Measurements from ENCODE around the gene IL17B. TPM values are rescaled to one million over a fixed set of nuclear protein-coding genes. Genes with fewer than 3 reads are reported as not detected.

The IL17B gene
- total and polyA plus RNA-seq, 9 of the 15 experiments (the other 6 are each of a cell fraction or from before 2014, with no cell fraction given), result 0.28 to 2.6 (median 0.53) TPM; not detected in 2

DNA sequence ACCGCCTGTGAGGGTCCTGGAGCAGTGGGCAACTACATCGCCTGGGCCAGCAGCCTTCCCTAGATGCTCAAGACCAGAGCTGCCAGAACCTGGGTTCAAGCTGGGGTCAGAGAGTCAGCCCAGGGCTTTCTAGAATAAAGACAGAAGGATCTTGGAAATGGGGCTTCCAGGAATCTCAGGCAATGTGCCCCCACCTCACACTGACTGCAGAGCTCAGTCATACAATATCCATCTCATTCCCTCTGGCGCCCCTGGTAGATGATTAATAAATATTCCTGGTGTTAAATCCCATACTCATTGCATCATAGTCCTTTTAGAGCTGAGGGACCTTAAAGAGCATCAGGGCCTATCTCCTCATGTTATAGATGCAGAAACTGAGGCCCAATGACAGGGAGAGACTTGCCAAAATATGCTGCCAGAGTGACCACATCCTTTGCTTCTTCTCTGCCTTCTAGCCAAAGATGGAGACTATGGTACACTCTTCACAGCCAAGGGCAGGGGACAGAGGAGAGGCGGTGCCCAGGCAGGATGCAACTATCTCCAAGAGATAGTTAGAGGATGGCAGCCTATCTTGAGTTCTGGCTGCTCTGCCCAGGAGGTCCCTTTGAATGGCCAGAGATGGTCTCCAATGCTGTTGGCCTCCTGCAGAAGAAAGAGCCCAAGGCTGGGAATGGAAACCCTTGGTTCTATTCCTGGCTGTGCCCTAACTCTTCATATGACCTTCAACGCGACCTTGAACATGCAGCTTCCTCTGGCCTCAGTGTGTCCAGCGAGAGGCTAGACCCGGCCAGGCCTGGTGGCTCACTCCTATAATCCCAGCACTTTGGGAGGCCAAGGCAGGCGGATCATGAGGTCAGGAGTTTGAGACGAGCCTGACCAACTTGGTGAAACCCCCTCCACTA lies 36.2 kb upstream of the IL17B start:
- POLR2A ChIA-PET, result interaction anchor here (0.6 to 2.2 kb wide), 4 partner anchors 8 to 33 kb away, joined by 3 to 7 read pairs (median 3); no protein-coding TSS in a partner anchor
- no peak overlapping the region for H3K9ac ChIP-seq (ENCODE audit: insufficient read depth in 1 of 2, low read depth in 2 of 2, low read length in 2 of 2)
- no peak overlapping the region for H3K4me2 ChIP-seq (ENCODE audit: insufficient read depth, low read length)
- no peaks in the 10 kb centered on the region for H3K36me3 ChIP-seq (ENCODE audit: control insufficient read depth, insufficient read depth, low read length)
- in situ Hi-C loops (cut with MboI), result no loop called here
- no peaks in the 10 kb centered on the region for H4K20me1 ChIP-seq (replicated peaks; ENCODE audit: control insufficient read depth, insufficient read depth, low read length)
- H3K9me3 ChIP-seq (replicated peaks; ENCODE audit: control insufficient read depth, insufficient read depth, low read depth, low read length), result no peaks in the 10 kb centered on the region
- FAIRE-seq (no peak), ATAC-seq (no peak), DNase-seq (ENCODE audit: extremely low read depth in 1 of 4, low spot score in 3 of 4) (no peak)
- no peak overlapping the region for H2AFZ ChIP-seq (ENCODE audit: low read depth, low read length)
- peaks cover 3 to 4% of the 10 kb centered on the region in 2 experiments; a peak in 4 of 5 replicates for H3K4me1 ChIP-seq (replicated peaks in 1 of 2; ENCODE audit: control insufficient read depth in 2 of 2, insufficient read depth in 2 of 2, low read length in 2 of 2)
- no peak overlapping the region for H3K4me3 ChIP-seq
- no peaks in the 10 kb centered on the region for H3K79me2 ChIP-seq (ENCODE audit: control insufficient read depth, insufficient read depth, low read length)
- intact Hi-C loops (cut with micrococcal nuclease), result no loop called here
- no TSS peak for BruUV-seq (replicated peaks)
- H3K9me1 ChIP-seq (ENCODE audit: control insufficient read depth, insufficient read depth, low read length), result no peaks in the 10 kb centered on the region
- 32% methylated on average over 10 of the region's 10 CpGs for whole genome bisulfite sequencing (ENCODE audit: insufficient coverage, low coverage, missing lambda C conversion rate)
- H3K27me3 ChIP-seq (ENCODE audit: control insufficient read depth in 2 of 2, insufficient read depth in 2 of 2, low read length in 2 of 2), result no peaks in the 10 kb centered on the region
- CTCF ChIA-PET (ENCODE audit: low intra/inter-chr PET ratio), result no interaction called here
- no peak for TF ChIP-seq ZNF165 (CRISPR knock-in tag; IDR thresholded peaks at IDR 0.05; ENCODE audit: borderline replicate concordance)
- peak; percentile 64 for TF ChIP-seq ESRRA (IDR thresholded peaks at IDR 0.05; ENCODE audit: borderline replicate concordance, low read depth)
- TF ChIP-seq, protein P1, sequence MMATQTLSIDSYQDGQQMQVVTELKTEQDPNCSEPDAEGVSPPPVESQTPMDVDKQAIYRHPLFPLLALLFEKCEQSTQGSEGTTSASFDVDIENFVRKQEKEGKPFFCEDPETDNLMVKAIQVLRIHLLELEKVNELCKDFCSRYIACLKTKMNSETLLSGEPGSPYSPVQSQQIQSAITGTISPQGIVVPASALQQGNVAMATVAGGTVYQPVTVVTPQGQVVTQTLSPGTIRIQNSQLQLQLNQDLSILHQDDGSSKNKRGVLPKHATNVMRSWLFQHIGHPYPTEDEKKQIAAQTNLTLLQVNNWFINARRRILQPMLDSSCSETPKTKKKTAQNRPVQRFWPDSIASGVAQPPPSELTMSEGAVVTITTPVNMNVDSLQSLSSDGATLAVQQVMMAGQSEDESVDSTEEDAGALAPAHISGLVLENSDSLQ (IDR thresholded peaks at IDR 0.05), result no peak
- no peak for TF ChIP-seq ZNF282 (CRISPR knock-in tag; IDR thresholded peaks at IDR 0.05)
- no peak overlapping the region for H3K27ac ChIP-seq (ENCODE audit: extremely low read depth, low read depth, low read length)

Measured in K562 (cell line).